ENCODE results near the gene KCND1.

The KCND1 gene

DNA sequence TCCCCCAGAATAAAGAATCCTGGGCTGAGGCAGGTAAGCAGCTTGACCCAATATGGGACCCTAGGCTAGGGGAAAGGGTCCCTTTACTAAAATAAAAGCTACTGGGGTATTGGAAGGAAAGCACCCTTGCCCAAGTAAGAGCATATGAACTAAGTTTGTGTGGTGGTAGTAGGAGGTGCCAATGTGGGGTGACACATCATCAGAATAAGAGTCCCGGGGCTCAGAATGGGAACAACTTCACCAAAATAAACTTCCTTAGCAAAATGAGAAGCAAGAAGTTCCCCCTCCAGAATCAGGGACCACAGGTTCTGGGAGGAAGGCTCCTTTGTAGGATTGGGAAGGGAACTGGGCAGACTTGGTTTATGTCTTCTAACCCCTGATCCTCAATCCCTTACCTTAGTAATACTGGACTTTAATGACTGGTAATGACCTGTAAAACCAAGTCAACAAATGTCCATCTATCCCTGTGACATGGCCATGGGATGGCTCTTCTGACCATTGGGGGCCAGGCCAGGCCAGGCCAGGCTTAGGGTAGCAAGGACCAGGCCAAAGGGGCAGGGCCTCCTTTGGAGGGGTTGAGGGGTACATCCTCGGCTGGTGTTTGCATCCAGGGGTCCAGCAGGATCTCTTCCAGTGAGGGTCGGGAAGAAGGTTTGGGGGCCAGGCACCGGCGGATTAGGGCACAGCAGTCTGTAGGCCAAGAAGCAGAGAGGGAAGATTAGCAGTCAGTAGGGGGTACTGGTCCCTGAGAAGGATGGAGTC lies 57.9 kb downstream of the KCND1 start:
- TF ChIP-seq, protein P1, sequence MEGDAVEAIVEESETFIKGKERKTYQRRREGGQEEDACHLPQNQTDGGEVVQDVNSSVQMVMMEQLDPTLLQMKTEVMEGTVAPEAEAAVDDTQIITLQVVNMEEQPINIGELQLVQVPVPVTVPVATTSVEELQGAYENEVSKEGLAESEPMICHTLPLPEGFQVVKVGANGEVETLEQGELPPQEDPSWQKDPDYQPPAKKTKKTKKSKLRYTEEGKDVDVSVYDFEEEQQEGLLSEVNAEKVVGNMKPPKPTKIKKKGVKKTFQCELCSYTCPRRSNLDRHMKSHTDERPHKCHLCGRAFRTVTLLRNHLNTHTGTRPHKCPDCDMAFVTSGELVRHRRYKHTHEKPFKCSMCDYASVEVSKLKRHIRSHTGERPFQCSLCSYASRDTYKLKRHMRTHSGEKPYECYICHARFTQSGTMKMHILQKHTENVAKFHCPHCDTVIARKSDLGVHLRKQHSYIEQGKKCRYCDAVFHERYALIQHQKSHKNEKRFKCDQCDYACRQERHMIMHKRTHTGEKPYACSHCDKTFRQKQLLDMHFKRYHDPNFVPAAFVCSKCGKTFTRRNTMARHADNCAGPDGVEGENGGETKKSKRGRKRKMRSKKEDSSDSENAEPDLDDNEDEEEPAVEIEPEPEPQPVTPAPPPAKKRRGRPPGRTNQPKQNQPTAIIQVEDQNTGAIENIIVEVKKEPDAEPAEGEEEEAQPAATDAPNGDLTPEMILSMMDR (IDR thresholded peaks at IDR 0.05), result no peak

DNA sequence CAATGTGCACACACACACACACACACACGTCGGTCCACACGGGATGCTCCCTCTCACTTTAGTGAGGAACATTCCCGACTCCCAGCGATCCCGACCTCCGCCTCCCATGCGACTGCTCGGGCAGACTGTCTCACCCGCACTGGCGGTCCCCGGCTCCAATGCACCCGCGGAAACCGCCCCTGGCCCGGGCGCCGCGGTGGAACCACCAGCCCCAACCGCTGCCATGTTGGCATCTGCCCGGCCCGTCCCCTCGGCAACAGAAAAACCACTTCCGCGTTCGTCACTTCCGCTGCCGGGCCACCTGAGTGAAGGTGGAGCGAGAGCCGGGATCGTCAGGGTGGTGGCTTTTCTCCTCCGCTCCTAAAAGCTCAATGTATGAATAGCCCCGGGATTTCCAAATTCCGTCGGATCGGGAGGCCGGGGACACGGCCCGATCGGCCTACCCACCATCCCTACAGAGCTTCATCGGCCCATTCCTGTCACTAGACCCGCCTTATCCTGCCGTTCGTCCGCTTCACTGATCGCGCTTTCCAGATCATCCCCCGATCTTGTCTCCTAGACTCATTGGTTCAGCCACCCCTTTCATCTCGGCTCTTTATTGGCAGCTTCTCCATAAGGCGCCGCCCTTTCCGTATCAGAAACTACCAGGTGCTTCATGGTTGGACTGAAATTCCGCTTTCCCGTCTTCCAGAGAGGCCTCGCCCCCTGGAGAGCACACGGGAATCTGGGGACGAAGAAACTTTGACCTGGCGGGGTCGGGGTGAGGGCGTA lies 60.0 kb downstream of the KCND1 start, which contains the start of gene SLC35A2:
TSS of gene SLC35A2 (minus strand) at position 235 of the 771 bp plus-strand sequence. CDS start at position 225, 10 bp downstream.
- TF ChIP-seq, protein P1 (IDR thresholded peaks at IDR 0.05), result no peak
